Endothelial cell of umbilical vein (primary cell): ENCODE measurements around the gene ANKMY1. TPM values are rescaled to one million over a fixed set of nuclear protein-coding genes. Genes with fewer than 3 reads are reported as not detected.

Experiments
- BruUV-seq: library from RNA; stranded (reverse); fragments of 400-500 nt; replicated peaks from 2 replicates; lab custom pipeline; 2021; lab: Mats Ljungman, UMichigan
- CTCF ChIA-PET: fragments of 300-600, 350-600 bp; sonication (Branson Sonifier 250); formaldehyde crosslinking; loops from one replicate; lab custom pipeline; 2021; ENCODE audit warnings: antibody characterized with exemption, inconsistent platforms; lab: Charles Lee
- POLR2A ChIA-PET: fragments of 300-600, 350-600 bp; sonication (Branson Sonifier 250); formaldehyde crosslinking; loops from one replicate; lab custom pipeline; 2021; ENCODE audit warnings: antibody characterized with exemption, inconsistent platforms; lab: Charles Lee
- DNase-seq: peaks from one replicate; pipeline ENCODE4 v3.0.0-alpha.2; 2011; ENCODE audit warnings: low read depth, low spot score
- FAIRE-seq: peaks from 2 replicates; lab custom pipeline; 2011; peaks lifted over from hg19 to GRCh38; lab: Jason Lieb, UNC
- H2AFZ ChIP-seq: 2 replicates; pipeline ENCODE4 v1.6.0; 2012; ENCODE audit warnings: low read depth, low read length, control low read depth, inconsistent platforms
- H3K27ac ChIP-seq: 2 replicates; pipeline ENCODE4 v1.5.1; 2011; ENCODE audit warnings: low read depth, mild to moderate bottlenecking, control low read depth, low read length, moderate library complexity; ENCODE audit not compliant: insufficient read depth
- H3K27me3 ChIP-seq, 2 experiments: 2 replicates each; pipeline versions ENCODE4 v1.6.0 to v1.6.1; 2011; ENCODE audit warnings: low read length in 2 of 2, mixed read lengths in 1 of 2; ENCODE audit not compliant: control insufficient read depth in 2 of 2, insufficient read depth in 2 of 2
- H3K36me3 ChIP-seq, 2 experiments: 2 replicates in 1 of 2; 3 replicates in 1 of 2; pipeline ENCODE4 v1.5.1; 2011; ENCODE audit warnings: low read length in 2 of 2, mild to moderate bottlenecking in 1 of 2, moderate library complexity in 1 of 2; ENCODE audit not compliant: control insufficient read depth in 2 of 2, insufficient read depth in 2 of 2; ENCODE audit errors: extremely low read depth in 1 of 2
- H3K4me1 ChIP-seq: 3 replicates; pipeline ENCODE4 v1.5.1; 2011; ENCODE audit warnings: mild to moderate bottlenecking, low read length; ENCODE audit not compliant: control insufficient read depth, insufficient read depth; ENCODE audit errors: extremely low read depth
- H3K4me2 ChIP-seq: 2 replicates; pipeline ENCODE4 v1.6.1; 2011; ENCODE audit warnings: low read length, control low read depth, mixed read lengths; ENCODE audit not compliant: insufficient read depth
- H3K4me3 ChIP-seq, 3 experiments: fragments of 200-600 bp in 1 of 3; sonication (generic), shearing (Covaris generic) in 1 of 3; replicated peaks in 1 of 3; 2 replicates each; pipeline ENCODE4 v1.5.1; 2011 to 2016; ENCODE audit warnings: control low read depth in 3 of 3, low read length in 3 of 3, mild to moderate bottlenecking in 2 of 3, inconsistent platforms in 1 of 3, low read depth in 1 of 3, moderate library complexity in 1 of 3; ENCODE audit not compliant: insufficient read depth in 1 of 3
- H3K79me2 ChIP-seq: 2 replicates; pipeline ENCODE4 v1.6.0; 2012; ENCODE audit warnings: low read length, inconsistent platforms; ENCODE audit not compliant: control insufficient read depth, insufficient read depth
- H3K9ac ChIP-seq: replicated peaks from 2 replicates; pipeline ENCODE3; 2011; ENCODE audit warnings: low read length, control low read depth; ENCODE audit not compliant: insufficient read depth; ENCODE audit errors: extremely low read depth
- H3K9me1 ChIP-seq: replicated peaks from 3 replicates; pipeline ENCODE4 v1.6.0; 2011; ENCODE audit warnings: mild to moderate bottlenecking, low read length; ENCODE audit not compliant: control insufficient read depth, insufficient read depth; ENCODE audit errors: extremely low read depth
- H3K9me3 ChIP-seq: replicated peaks from 2 replicates; pipeline ENCODE4 v1.5.1; 2012; ENCODE audit warnings: low read length, inconsistent platforms; ENCODE audit not compliant: control insufficient read depth, insufficient read depth
- H4K20me1 ChIP-seq: replicated peaks from 2 replicates; pipeline ENCODE3; 2011; ENCODE audit warnings: mild to moderate bottlenecking, low read length; ENCODE audit not compliant: control insufficient read depth, insufficient read depth; ENCODE audit errors: extremely low read depth
- EZH2 ChIP-seq: IDR thresholded peaks from 2 replicates; pipeline ENCODE4 v1.6.1; 2012; ENCODE audit warnings: borderline replicate concordance, low read depth, mild to moderate bottlenecking, moderate library complexity, low read length, inconsistent platforms; ENCODE audit not compliant: severe bottlenecking
- FOS ChIP-seq: IDR thresholded peaks from 2 replicates; pipeline ENCODE4 v1.6.1; 2011; ENCODE audit warnings: mild to moderate bottlenecking, low read length, moderate library complexity, borderline replicate concordance; ENCODE audit not compliant: insufficient read depth
- GATA2 ChIP-seq: IDR thresholded peaks from 2 replicates; pipeline ENCODE4 v1.7.0; 2011; ENCODE audit warnings: low read depth, mild to moderate bottlenecking, moderate library complexity, mixed read lengths, low read length; ENCODE audit not compliant: insufficient read length, insufficient read depth
- JUN ChIP-seq: IDR thresholded peaks from 2 replicates; pipeline ENCODE4 v1.6.1; 2011; ENCODE audit warnings: borderline replicate concordance, low read depth; ENCODE audit not compliant: insufficient read length, insufficient read depth
- MYC ChIP-seq: IDR thresholded peaks from one replicate; pipeline ENCODE4 v1.6.1; 2011; ENCODE audit warnings: mild to moderate bottlenecking, low read depth, low read length
- POLR2A ChIP-seq: IDR thresholded peaks from 2 replicates; pipeline ENCODE4 v1.6.1; 2012; ENCODE audit warnings: low read depth, mild to moderate bottlenecking, control low read depth, low read length
- POLR2AphosphoS5 ChIP-seq: IDR thresholded peaks from 2 replicates; pipeline ENCODE4 v1.6.1; 2012; ENCODE audit warnings: low read depth, mild to moderate bottlenecking, control low read depth, low read length, moderate library complexity; ENCODE audit not compliant: insufficient read depth
- dilution Hi-C: fragments of 300-500 bp; cut with MboI; formaldehyde crosslinking; loops from one replicate; pipeline ENCODE4 v1.15.0; 2019; ENCODE audit warnings: low sequenced_read_pairs; ENCODE audit not compliant: extremely low pct_ligation_motif_present
- intact Hi-C: fragments of 100-400 bp; cut with micrococcal nuclease; formaldehyde crosslinking; loops from one replicate; pipeline ENCODE4 v1.10.0; 2022
- polyA plus RNA-seq, 4 experiments: library from polyadenylated mRNA; depleted of rRNA in 3 of 4; stranded (reverse) in 3 of 4; unstranded in 1 of 4; fragments of >200 nt; gene quantifications; 2 replicates each; pipeline versions ENCODE4 v1.2.1 to v1.2.3, GENCODE V29; 2011 to 2012; ENCODE audit warnings: missing spikeins in 1 of 4
- total RNA-seq: library from RNA; stranded (reverse); gene quantifications from 2 replicates; pipeline ENCODE4 v1.2.3, GENCODE V29; 2021
- TF ChIP-seq, protein P1 (sequence below), 2 donors: IDR thresholded peaks; 1 replicate in 1 of 2; 2 replicates in 1 of 2; pipeline ENCODE4 v1.5.1; 2011; ENCODE audit warnings: low read length in 2 of 2, mild to moderate bottlenecking in 2 of 2, moderate library complexity in 2 of 2, control low read depth in 1 of 2, inconsistent platforms in 1 of 2, low read depth in 1 of 2; ENCODE audit not compliant: insufficient read depth in 1 of 2; ENCODE audit errors: extremely low read depth in 1 of 2
- TF ChIP-seq, protein P2 (sequence below): IDR thresholded peaks from 2 replicates; pipeline ENCODE4 v1.6.1; 2011; ENCODE audit not compliant: insufficient read depth, insufficient read length

ANKMY1 gene
- total and polyA plus RNA-seq, 2 donors (not counting 3 experiments of a cell fraction or from before 2014, with no cell fraction given) = 9.0 to 16.0 TPM

DNA sequence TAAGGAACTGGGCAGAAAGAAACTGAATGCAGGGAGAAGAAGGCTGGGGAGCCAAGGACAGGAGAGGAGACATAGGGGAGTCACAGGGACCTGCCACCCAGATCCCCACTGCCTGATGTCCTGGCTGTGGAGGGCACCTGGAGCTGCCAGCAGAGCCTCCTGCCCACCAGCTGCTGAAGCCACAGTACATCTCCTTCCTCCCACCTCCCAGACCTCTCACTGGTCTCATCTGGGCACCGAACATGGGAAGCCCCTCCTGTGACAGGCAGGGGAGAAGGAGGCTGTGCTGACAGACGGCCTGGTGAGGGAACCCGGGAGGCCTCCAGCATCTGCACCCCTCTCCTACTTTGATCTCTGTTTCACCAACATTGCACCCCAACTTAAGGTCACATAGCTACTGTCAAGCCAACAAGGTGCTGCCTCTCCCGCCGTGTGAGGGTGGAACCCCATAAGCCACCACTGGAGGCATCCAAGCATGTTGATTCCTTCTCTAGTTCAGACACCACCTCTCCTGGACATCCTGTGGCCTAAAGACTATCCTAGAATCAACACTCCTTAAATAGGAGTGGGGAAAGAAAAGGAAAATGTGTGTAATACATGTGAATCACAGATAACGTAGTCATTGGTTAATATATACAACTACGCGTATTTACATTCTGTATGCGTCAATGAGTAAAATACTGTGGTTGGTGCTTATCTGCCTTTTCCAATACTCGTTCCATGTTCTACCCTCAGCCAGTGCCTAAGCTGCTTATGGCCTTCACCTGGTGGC lies 7.0 kb upstream of the ANKMY1 start:
- Histone ChIP-seq H3K9me3 (no peaks in the 10 kb centered on the region), H3K9ac (no peak overlapping the region), H2AFZ (no peak overlapping the region), H3K4me3 (no peak overlapping the region), H3K27me3 (no peaks in the 10 kb centered on the region), H3K4me2 (peak overlapping the region; percentile 6), H3K4me1 (peaks cover 46% of the 10 kb centered on the region), H3K79me2 (peaks cover 9% of the 10 kb centered on the region), H4K20me1 (no peaks in the 10 kb centered on the region), H3K9me1 (no peaks in the 10 kb centered on the region), H3K27ac (peak overlapping the region; percentile 98), H3K36me3 (no peaks in the 10 kb centered on the region)
- BruUV-seq = no TSS peak
- ChIA-PET POLR2A (no interaction called here), CTCF (interaction anchor here (2.6 to 3.2 kb wide), 2 partner anchors 8 to 22 kb away, joined by 17 to 47 read pairs; partner anchors contain the start of genes ANKMY1 and CAPN10)
- DNase-seq (no peak), FAIRE-seq (peak; percentile 74)
- dilution Hi-C loops (no loop called here), intact Hi-C loops (loop anchor here (5.0 to 10.0 kb wide), 5 partner anchors 127 to 753 kb away; partner anchors contain the start of genes GPC1, HDLBP, SEPTIN2 and SNED1)
- no peak for TF ChIP-seq POLR2AphosphoS5
- TF ChIP-seq MYC = no peak
- TF ChIP-seq JUN = no peak
- no peak for TF ChIP-seq EZH2
- TF ChIP-seq FOS = no peak
- TF ChIP-seq GATA2 = no peak
- TF ChIP-seq, protein P1, sequence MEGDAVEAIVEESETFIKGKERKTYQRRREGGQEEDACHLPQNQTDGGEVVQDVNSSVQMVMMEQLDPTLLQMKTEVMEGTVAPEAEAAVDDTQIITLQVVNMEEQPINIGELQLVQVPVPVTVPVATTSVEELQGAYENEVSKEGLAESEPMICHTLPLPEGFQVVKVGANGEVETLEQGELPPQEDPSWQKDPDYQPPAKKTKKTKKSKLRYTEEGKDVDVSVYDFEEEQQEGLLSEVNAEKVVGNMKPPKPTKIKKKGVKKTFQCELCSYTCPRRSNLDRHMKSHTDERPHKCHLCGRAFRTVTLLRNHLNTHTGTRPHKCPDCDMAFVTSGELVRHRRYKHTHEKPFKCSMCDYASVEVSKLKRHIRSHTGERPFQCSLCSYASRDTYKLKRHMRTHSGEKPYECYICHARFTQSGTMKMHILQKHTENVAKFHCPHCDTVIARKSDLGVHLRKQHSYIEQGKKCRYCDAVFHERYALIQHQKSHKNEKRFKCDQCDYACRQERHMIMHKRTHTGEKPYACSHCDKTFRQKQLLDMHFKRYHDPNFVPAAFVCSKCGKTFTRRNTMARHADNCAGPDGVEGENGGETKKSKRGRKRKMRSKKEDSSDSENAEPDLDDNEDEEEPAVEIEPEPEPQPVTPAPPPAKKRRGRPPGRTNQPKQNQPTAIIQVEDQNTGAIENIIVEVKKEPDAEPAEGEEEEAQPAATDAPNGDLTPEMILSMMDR (IDR thresholded peaks at IDR 0.05; ENCODE audit: extremely low read depth in 1 of 2, insufficient read depth in 1 of 2, low read depth in 1 of 2, low read length in 2 of 2) = no peak
- no peak for TF ChIP-seq POLR2A
- TF ChIP-seq, protein P2, sequence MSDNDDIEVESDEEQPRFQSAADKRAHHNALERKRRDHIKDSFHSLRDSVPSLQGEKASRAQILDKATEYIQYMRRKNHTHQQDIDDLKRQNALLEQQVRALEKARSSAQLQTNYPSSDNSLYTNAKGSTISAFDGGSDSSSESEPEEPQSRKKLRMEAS = no peak
